Measurements from ENCODE around the gene SPATS2L.

- no peak for TF ChIP-seq CTCF (IDR thresholded peaks at IDR 0.05)
- TF ChIP-seq POLR2A (IDR thresholded peaks at IDR 0.05): no peak
These were observed 5.7 kb upstream of the SPATS2L start for GRCh38 chr2:200300638-200301314.
